Measurements from ENCODE around the gene SPC24.
A peak's percentile ranks its signal among the peaks of the same experiment; 100 is the strongest.

SPC24 gene

DNA sequence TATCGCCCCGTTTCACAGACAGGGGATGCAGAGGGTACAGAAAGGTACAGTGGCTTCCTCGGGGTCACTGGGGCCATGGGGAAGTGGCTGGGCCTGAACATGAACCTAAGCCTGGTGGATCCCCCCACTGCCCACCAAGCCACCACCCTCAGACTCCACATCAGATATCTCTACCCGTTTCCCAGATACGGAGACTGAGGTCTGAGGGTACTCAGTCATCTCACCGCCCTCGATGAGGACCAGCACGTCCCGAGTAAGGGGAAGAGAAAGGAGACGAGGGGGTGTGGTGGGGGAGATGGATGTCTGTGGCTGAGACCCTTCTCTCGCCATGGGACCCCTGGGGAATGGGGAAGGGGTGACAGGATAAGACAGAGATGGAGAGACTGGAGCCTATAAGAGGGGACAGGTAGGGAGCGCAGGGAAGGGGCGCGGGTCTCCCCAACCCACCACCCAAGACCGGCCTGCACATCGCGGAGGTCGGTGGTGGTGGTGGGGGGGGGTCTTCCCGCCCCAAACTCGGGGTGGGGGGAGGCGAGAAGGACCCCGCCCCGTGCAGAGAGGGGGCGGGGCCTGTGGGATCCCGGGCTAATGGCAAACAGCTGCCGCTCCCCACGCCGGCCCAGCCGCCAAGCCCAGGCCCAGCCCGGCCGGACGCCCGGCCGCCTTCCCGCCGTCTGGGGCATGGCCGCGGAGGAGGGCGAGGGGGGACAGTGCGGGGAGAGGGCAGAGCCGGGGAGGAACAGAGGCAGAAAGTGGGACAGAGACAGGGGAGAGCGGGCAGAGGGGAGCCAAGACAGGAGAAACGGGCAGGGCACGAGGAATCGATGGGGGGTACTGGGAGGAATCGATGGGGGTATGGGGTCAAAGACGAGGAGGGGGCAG is 41.1 kb upstream of the SPC24 start:
- H3K4me3 ChIP-seq (replicated peaks; ENCODE audit: low read depth, low read length) = peak overlapping the region; percentile 92
- no peak for TF ChIP-seq CTCF (IDR thresholded peaks at IDR 0.05; ENCODE audit: low read length, missing control alignments)
- DNase-seq (ENCODE audit: low read depth) = peak; percentile 36

- no peak for TF ChIP-seq CTCF (IDR thresholded peaks at IDR 0.05; ENCODE audit: low read length, missing control alignments)
- no peak for DNase-seq (ENCODE audit: low read depth)
- peak overlapping the region; percentile 57 for H3K4me3 ChIP-seq (replicated peaks; ENCODE audit: low read depth, low read length)
Observed at GRCh38 chr19:11195681-11196080, 40.1 kb upstream of the SPC24 start.

- DNase-seq (ENCODE audit: low read depth) = peak; percentile 47
- H3K4me3 ChIP-seq (replicated peaks; ENCODE audit: low read depth, low read length) = peak overlapping the region; percentile 57
- TF ChIP-seq CTCF (IDR thresholded peaks at IDR 0.05; ENCODE audit: low read length, missing control alignments) = no peak
Observed at GRCh38 chr19:11194656-11195558, 39.3 kb upstream of the SPC24 start.

DNA sequence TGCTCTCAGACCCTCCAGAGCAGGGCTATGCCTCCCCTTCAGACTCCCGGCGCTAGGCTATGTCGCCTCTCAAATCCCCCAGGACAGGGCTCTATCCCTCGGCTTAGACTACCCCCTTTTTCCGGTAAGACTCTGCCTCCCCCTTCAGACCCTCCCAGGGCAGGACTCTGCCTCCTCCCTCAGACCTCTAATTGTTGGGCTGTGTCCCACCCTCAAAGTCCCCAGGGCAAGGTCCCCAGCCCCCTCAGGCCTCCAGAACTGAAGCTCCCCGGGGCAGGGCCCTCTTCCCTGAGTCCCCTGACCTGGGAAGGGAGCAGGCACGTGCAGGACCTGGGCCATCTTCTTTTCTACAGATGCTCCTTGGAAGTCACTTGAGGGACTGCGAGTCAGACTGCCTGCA is 38.6 kb upstream of the SPC24 start:
- TF ChIP-seq CTCF (IDR thresholded peaks at IDR 0.05; ENCODE audit: low read length, missing control alignments) = no peak
- peak overlapping the region; percentile 57 for H3K4me3 ChIP-seq (replicated peaks; ENCODE audit: low read depth, low read length)
- DNase-seq (ENCODE audit: low read depth) = no peak

GRCh38 chr19:11192957-11193939 is 37.7 kb upstream of the SPC24 start:
- no peak for TF ChIP-seq CTCF (IDR thresholded peaks at IDR 0.05; ENCODE audit: low read length, missing control alignments)
- DNase-seq (ENCODE audit: low read depth) = no peak
- no peak overlapping the region for H3K4me3 ChIP-seq (replicated peaks; ENCODE audit: low read depth, low read length)

GRCh38 chr19:11191934-11192333 is 36.4 kb upstream of the SPC24 start:
- TF ChIP-seq CTCF (IDR thresholded peaks at IDR 0.05; ENCODE audit: low read length, missing control alignments) = no peak
- no peak for DNase-seq (ENCODE audit: low read depth)
- H3K4me3 ChIP-seq (replicated peaks; ENCODE audit: low read depth, low read length) = no peak overlapping the region
